GOT3 (cell line): ENCODE results near the gene GRIPAP1.
"Not testable (repeated sequence)": the region's sequence is repeated elsewhere in the genome, so short reads cannot be mapped to it uniquely, and the experiment has no call there.

Experiments
- DNase-seq: peaks from one replicate; lab custom pipeline; 2025; ENCODE audit warnings: mixed read lengths; lab: John Stamatoyannopoulos, UW

GRIPAP1 gene

DNA sequence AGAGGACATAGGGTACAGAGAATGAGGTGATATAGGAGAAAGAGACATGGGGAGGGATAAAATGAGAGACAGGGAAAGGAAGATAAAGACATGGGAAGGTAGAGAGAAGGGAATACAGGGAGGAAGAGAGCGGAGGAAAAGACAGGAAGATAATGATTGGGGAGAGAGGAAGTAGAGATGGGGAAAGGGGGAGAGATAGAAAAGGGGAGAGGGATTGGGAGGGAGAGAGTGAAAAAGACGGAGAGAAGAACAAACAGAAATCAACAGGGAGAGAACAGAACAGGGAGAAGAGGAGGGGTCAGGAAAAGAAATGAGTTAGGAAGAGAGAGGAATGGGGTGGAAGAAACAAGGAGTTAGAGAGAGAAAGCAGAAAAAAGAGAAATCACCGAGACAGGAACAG lies 4.6 kb downstream of the GRIPAP1 start:
- no peak for DNase-seq

DNA sequence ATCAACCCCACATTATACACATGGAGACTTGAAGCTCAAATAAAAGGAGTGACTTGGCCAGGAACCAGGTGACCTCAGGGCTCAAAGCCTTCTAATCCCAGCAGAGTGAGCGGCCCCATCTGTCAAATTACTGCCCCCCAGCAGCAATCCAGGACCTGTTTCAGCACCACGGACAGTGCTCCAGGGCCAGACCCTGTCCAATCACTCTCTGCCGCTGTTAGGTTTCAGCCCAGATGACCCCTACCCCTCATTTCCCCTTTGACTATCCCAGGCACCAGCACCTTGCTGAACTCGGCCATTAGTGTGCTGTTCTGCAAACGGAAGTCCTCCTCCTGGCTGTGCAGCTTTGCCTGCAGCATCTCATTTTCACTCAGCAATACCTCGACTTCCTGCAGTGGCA lies 5.1 kb downstream of the GRIPAP1 start:
- DNase-seq = no peak

DNA sequence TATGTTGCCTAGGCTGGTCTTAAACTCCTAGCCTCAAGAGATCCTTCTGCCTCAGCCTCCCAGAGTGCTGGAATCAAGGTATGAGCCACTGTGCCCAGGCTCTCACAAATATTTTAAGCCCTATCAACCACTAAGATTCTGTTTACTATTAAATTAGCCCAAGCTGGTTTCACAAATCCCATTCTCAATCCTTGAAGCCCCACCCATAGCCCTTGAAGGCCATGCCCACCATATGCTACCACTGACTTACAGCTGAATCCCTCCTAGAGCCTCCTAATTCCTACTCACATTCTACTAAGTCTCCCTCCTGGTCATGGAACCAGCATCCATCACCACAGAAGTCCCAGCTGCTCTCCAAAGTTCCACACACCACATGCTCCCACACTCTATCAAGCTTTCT lies 9.7 kb downstream of the GRIPAP1 start:
- DNase-seq = no peak

DNA sequence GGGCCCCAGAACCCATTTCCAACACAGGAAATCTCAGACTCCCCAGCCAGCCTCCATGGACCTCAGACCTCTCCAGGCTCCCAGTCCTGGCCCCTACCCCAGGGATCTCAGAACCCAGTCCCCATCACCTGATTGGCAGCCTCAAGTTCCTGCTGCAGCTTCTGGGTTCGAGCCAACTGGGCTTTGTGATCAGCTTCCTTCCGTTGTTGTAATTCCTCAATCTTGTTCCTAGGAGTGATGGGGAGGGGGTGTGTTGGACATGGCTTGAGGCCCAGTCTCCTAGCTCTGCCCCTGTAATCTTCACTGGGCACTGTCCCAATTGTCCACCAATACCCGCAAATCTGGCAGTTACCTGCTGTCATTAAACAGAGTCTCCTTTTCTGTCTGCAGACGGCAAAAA lies 12.6 kb downstream of the GRIPAP1 start:
- no peak for DNase-seq

DNA sequence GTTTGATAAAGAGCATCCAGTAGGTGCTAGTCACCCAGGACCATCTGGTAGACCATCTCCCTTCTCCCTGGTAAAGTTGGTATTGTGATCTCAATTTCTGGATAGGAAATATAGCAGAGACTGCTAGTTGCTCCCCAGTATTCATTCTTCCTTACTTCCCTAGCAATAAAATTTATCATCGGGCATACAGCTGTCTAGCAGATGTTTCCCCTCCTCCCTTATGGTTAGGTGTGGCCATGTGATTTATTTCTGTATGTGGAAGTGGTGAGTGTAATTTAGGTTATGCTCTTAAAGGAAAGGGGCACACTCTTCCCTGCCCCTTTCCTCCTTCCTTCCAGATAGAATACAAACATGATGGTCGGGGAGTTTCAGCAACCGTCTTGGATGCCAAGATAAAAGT lies 18.2 kb downstream of the GRIPAP1 start:
- no peak for DNase-seq

DNA sequence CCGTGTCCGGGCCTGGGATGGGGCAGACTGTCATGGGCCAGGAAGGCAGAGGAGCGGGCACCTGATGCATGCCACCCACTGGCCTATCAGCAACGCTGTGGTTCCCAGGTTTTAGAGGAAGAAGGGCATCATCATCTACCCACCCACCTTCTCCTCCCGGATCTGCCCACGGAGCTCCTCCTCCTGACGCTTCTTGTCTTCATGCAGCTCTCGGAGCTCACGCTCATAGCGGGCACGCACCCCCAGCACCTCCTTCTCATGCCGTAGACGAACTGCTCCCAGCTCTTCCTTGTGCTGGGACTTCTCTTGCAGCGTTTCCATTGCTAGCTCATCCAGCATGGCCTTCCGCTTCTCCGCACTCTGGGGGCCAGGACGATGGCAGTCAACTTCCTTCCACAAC lies 19.0 kb downstream of the GRIPAP1 start:
- no peak for DNase-seq

DNA sequence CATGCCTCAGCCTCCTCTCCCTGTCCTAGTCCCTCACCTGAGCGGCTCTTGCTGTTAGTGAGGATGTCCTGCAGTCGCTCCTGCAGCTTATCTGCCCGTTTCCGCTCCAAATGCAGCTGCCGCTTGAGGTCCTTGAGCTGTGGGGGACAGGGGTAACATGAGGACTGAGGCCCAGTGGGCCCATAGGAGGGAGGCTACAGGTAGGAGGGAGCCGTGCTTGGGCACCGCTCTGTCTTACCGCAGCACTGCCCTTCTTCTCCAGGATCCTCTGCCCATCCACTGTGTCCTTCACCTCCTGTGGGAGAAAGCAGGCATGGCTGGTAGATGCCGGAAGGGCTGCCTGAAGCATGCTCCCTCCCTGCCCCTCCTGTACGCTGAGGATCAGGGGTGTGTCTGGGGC lies 20.9 kb downstream of the GRIPAP1 start:
- no peak for DNase-seq

DNA sequence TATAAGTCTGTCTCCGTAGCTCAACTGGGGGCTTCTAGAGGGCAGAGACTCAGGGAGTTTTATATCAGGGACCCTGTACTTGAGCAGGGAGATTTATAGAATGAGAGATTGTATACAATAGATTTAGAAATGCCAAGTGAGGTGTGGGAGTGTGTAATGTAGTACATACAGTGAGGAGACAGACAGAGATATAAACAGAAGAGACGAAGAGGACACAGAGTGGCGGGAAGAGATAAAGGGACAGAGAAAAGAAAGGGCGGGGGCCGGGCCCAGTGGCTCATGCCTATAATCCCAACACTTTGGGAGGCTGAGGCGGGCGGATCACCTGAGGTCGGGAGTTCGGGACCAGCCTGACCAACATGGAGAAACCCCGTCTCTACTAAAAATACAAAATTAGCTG lies 21.7 kb downstream of the GRIPAP1 start:
- not testable (repeated sequence) for DNase-seq

DNA sequence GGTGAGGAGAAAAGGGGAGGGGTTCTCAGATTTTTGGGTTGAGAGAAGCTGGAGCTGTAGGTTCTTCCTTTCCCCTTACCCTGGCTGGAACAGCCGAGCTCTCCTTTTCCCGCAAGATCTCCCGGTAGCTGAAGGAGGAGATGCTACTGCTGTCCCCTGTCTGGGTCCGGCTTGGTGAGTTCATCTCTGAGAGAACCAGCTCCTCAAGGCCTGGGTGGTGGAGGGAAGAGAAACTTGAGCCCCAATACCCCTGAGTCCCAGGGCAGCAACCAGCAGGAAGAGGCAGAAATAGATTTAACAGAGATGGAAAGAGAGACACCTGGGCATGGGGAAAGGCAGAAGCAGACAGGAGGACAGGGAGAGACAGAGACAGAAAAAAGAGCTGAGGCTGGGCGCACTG lies 23.8 kb downstream of the GRIPAP1 start:
- no peak for DNase-seq

DNA sequence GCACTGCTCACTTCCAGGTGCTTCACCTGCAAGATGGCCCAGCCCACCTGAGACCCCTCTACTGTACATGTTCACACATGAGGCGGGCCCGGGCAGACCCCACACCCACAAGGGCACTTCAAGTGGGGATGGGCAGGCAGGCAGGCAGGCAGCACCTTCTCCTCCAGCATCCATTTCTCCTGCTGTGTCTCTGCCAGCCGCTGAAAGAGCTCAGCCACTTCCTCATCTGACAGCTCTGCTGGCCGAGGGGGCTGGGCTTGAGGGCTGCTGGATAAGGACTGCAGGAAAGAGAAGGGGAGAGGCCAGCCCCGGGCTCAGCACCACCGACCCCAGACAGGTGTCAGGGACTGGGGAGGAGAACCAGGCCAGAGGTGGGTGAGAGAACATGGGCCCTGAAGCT lies 26.0 kb downstream of the GRIPAP1 start:
- no peak for DNase-seq

DNA sequence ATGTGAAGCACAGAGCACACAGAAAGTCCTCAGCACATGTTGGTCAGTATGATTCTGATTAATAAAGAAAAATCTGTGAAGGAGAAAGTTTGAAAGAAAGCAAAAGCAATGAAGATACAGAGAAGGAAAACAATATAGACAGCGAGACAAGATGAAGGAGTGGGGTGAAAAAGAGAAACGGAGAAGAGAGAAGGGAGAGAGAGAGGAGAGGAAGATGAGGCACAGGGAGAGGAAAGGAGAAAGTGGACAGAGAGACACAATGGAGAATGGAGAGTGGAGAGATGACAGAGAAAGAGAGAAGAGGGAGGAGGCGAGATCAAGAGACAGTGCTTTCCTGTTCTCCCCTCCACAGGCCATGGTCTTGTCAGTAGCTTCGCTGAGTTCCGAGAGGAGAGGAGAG lies 26.5 kb downstream of the GRIPAP1 start:
- no peak for DNase-seq

DNA sequence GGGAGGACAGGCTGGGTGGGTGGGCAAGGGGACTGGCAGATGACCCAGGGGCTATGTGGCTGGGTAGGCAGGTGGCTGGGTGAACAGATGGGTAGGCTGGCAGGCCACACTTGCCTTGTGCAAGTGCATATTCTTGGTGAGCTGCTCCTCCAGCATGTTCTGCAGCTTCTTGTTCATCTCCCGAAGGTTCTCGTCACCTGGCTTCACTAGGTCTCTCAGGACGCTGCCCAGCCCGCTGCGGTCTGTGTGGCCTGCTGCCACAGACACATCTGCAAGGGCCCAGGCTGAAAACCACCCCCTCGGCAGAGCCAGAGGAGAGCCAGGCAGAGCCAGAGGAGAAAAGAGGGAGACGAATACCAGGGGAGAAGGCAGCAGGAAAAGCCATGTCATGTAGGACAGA lies 27.0 kb downstream of the GRIPAP1 start:
- DNase-seq = no peak

DNA sequence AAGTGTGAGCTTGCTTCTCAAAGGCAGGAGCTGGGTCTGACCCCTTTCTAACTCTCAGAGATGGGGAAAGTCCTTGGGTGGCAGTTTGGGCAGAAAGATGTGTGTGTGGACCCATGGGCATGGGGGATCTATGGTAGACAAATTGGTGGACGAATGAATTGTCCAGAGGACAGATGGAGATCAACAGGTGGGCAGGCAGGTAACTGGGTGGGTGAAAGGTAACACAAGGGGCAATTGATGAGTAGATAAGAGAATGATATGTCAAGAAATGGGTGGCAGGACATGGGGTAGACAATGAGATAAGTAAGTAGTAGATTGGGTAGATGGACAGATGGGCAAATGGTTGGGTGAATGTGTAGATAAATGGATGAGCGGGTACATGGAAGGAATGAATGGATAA lies 27.5 kb downstream of the GRIPAP1 start:
- DNase-seq = no peak

DNA sequence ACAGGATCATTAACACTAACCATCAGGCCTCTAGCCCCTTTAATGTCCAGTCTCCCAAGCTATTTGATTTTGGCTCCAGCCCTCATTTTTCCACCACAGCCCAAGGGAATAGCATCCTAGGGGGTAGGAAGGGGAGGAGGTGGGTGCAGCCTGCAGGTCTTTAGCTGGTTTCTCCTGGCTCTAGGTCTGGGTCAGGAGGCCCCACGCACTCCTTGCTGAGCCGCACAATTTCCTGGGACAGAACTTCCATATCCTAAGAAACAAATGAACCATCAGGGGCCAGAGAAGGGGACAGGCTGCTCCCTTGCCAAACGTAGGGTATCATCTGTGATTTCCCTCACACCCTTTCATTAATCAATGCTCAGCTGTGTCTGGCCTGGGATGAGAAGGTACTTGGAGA lies 28.0 kb downstream of the GRIPAP1 start:
- no peak for DNase-seq

DNA sequence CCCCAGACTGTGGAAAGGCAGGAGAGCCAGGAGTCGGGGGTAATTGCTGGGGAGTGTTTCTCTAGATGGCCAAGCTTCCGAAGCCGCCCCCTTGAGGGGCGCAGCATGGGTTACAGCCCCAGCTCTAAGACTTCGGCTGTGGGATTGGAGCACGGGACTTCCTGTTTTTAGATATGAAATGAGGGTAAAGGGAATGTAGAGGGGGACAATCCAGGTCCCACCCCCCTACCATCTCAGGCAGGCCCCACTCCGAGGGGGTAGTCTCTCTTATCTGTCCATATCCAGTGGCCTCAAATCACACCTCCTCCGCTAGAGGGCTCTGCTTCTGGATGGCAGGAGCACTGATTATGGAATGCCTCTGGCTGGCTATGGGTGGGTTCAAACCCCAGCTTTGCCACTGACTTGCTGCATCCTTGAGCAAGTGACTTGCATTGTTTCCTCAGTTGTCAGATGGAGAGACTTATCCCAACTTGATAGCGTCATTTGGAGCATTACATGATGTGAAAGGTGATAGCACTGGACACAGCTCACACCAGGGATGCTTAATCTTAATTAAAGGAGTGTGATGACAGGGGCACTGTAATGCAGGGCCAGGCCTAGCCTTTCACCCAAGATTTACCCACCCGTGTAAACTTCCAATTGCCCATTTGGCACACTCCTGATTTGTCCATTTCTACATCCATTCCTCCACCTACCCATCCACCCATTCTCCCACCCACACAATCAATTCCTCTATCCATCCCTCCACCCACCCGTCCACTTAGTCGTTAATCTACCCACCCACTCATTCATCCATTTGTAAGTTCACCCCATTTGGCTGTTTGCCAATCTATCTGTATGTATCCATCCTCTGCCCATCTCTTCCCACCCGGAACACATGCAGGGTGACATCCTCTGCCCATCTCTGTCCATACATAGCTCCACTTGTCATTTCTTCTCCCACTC lies 29.6 kb downstream of the GRIPAP1 start:
- no peak for DNase-seq

DNA sequence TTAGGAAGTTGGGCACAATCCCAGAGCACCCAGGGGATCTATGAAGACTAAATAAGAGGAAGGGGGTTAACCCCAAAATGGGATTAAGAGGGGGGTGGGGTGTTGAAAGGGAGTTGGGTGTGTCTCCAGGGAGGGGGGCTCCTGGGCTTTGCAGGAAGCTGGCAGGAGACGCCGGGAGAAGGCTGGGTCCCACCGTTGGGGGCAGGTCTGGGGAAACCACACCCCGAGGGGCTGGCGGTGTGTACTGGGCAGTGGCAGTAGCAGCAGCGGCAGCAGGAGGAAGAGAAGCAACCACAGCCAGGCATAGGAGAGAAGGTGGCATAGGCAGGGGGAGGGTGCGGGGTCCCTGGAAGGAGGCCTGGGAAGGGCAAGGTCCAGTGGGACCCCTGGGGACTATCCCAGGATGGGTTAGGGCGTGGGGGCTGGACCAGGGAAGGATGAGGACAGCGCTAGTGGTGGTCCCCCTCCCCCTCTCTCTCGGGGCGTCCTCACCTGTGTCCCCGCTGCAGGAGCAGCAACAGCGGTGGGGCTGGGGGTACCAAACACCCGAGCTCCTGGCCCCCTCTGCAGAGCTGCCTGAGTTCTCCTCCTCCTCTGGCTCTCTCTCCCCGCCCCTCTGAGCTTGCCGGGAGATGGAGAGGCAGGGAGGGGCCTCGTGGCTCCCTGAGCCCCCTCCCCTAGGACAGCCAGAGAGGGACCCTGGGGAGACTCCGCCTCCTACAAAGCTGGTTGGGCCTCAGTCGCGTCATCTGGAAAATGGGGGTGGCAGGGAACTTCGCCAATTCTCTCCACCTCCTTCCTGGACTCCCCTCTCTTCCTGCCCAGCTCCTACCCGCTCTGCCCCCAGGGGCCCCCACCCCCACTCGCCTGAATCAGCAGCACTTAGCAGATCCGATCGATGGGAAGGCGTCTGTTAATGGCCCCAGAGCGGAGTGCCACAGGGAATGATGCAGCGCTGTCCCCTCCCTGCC lies 30.5 kb downstream of the GRIPAP1 start, which contains the start of gene KCND1:
TSS of gene KCND1 (minus strand) at position 596 of the 971 bp plus-strand sequence. CDS start 1,573 bp downstream, outside the sequence.
- peak; percentile 20 for DNase-seq

DNA sequence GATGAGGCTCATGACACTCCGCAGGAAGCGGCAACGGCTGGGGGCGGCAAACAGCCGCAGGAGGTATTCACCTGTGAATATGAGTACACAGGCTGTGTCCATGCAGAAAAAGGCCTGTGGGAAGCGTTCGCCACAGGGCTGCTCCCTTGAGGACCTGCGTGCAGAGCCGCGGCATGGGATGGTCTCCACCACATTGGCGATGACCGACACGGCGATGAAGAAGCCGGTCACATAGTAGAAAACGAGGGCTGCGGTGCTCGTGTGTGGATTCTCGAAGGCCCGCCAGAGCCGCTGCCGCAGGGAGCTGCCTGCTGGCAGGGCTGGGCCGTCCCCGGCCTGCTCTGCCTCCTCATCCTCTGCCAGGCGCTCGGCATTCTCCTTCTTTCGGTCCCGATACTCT lies 32.6 kb downstream of the GRIPAP1 start:
- DNase-seq = no peak

DNA sequence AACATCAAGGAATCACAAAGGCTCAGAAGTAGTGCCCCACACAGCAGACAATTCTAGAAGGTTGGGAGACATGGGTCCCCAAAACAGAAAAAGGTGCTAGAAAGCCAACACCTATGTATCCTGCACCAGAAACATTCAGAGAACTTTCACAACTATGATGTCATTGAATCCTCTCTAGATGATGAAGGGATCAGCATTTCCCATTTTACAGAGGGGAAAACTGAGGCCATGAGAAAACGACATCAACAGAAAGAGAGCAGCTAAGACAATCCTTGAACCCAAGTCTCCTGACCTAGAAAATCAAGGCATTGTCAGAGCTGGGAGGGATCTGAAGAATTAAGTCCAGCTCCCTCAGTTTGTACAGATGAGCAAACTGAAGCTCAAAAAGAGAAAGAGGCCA lies 33.7 kb downstream of the GRIPAP1 start:
- no peak for DNase-seq

DNA sequence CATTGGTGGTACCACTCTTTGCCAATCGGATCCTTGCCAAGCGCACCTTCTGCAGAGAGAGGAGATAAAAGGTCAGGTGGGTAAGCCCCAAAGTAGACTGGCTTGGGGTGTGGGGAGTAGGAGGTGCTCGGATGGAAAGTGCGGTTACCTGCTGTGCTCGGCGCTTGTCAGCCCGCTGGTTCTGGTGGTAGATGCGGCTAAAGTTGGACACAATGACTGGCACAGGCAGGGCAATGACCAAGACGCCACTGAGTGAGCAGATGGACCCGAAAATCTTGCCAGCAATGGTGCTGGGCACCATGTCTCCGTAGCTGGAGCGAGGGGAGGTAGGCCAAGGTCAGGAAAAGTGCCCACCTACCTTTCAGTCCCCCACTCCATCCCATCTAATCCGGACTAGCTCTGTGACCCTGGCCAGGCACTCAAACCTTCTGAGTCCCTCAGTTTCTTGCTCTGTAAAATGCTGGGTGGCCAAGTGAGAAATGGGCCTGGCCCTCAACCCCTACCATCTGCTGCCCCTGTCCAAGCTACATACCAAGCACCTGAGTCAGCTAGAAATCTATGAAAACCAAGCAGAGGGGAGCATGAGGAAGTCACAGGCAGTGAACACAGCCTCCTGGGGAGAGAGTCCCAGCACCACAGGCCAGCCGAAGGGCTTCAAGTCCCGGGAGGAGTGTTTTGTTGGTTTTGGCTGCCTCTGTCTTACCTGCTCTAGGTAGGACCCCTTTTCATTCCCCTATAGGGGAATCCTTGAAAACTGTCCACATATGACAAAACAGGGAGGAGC lies 35.1 kb downstream of the GRIPAP1 start:
- DNase-seq = no peak

DNA sequence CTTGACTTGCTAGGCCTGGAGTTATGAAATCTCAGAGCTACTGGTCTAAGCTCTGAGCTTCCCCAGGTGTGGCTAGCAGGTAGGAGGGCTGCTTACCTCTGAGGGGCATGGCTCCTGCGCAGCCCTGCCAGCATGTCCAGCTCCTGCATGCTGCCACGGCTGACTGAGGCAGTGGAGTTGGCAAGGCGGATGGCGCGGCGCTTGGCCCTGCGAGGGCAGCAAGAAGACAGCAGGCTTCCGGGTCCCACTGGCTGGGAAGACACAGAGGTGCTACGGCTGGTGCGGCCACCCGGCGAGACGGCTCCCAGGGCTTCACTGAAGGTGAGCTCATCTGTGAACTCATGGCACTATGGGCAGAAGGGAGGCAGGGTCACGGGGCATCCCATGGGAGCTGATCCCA lies 36.1 kb downstream of the GRIPAP1 start:
- DNase-seq = no peak

DNA sequence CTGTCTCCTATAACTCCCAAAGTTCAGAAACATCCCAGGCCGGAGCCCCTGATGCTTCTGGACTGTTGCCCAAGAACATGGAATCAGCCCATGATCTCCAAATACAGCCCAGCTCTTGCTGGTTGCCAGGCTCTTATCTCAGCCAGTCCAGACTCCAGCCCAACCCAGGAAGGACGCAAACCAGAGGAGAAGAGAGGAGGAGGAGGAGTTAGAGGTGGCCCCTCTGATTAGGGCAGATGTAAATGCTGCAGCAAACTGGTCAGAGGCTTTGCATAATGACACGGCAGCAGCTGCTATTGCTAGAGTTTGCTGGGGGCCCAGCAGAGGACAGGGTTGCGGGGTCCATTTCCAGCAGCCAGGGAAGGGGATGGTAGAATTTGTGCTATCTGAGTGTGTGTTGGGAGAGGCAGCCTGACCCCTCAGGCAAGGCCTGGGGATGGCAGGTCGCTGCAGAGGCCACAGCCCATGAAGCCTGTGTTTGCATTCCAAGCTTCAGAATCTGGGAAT lies 40.4 kb downstream of the GRIPAP1 start:
- no peak for DNase-seq

DNA sequence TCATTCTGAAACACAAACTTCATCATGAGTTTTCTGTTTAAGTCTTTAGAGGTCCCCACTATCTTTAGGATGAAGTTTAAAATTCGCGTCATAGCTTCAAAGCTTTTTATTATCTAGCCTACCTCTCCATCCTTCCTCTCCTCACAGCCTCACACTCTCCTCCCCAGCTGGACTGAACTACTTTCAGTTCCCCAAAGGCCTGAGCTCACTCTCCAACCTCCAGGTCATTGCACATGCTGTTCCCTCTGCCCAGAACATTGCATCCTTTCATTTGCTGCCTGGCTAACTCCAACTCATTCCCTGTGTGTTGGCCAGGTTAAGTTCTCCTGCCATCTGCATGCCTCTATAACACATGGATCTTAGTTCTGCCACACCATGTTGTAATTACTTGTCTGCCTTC lies 41.8 kb downstream of the GRIPAP1 start:
- no peak for DNase-seq
